H1 (cell line): Measurements from ENCODE around the gene TMPRSS12. TPM values are rescaled to one million over a fixed set of nuclear protein-coding genes. Genes with fewer than 3 reads are reported as not detected.

Source experiments
- CTCF ChIA-PET: fragments of 300-600 bp; sonication (Branson Sonifier 250); formaldehyde crosslinking; loops from one replicate; lab custom pipeline; 2021; ENCODE audit not compliant: partially characterized antibody; lab: Charles Lee
- POLR2A ChIA-PET: fragments of 300-600 bp; sonication (Branson Sonifier 250); formaldehyde crosslinking; loops from one replicate; lab custom pipeline; 2021; ENCODE audit warnings: inconsistent platforms; ENCODE audit not compliant: partially characterized antibody; lab: Charles Lee
- DNase-seq, 2 experiments: peaks; one replicate each; pipeline versions ENCODE4 v3.0.0 to v3.0.0-alpha.2; 2010 to 2022; ENCODE audit warnings: low spot score in 2 of 2, low read depth in 1 of 2, mixed read lengths in 1 of 2
- FAIRE-seq: peaks from 2 replicates; lab custom pipeline; 2011; peaks lifted over from hg19 to GRCh38; lab: Jason Lieb, UNC
- H2AFZ ChIP-seq: 2 replicates; pipeline ENCODE4 v1.8.1; 2012; ENCODE audit warnings: low read length, inconsistent platforms
- H2AK5ac ChIP-seq: 2 replicates; pipeline ENCODE4 v1.6.1; 2013; ENCODE audit warnings: low read depth, low read length
- H2BK120ac ChIP-seq: replicated peaks from 2 replicates; pipeline ENCODE3; 2013; ENCODE audit warnings: low read depth, low read length, inconsistent platforms
- H2BK12ac ChIP-seq: 2 replicates; pipeline ENCODE4 v1.6.1; 2013; ENCODE audit warnings: low read depth, low read length
- H2BK15ac ChIP-seq: 2 replicates; pipeline ENCODE4 v1.6.1; 2013; ENCODE audit warnings: low read length
- H2BK20ac ChIP-seq: 2 replicates; pipeline ENCODE4 v1.6.1; 2013; ENCODE audit warnings: low read length
- H2BK5ac ChIP-seq: 2 replicates; pipeline ENCODE4 v1.6.1; 2013; ENCODE audit warnings: low read depth, low read length
- H3K14ac ChIP-seq: 2 replicates; pipeline ENCODE4 v1.6.1; 2013; ENCODE audit warnings: inconsistent platforms; ENCODE audit not compliant: insufficient read length
- H3K18ac ChIP-seq: 2 replicates; pipeline ENCODE4 v1.6.1; 2013; ENCODE audit warnings: low read length; ENCODE audit errors: extremely low read depth
- H3K23ac ChIP-seq: 2 replicates; pipeline ENCODE4 v1.6.1; 2013; ENCODE audit warnings: inconsistent platforms; ENCODE audit not compliant: insufficient read length
- H3K23me2 ChIP-seq: 2 replicates; pipeline ENCODE4 v1.6.1; 2013; ENCODE audit warnings: low read depth, low read length
- H3K27ac ChIP-seq: 2 replicates; pipeline ENCODE4 v1.6.1; 2011; ENCODE audit warnings: low read depth, low read length, inconsistent platforms
- H3K27me3 ChIP-seq, 4 experiments: replicated peaks in 1 of 4; 1 replicate in 1 of 4; 2 replicates in 3 of 4; pipeline versions ENCODE4 v1.6.1 to v1.8.1; 2011 to 2013; ENCODE audit warnings: low read length in 3 of 4, mild to moderate bottlenecking in 3 of 4, inconsistent platforms in 2 of 4, mixed read lengths in 2 of 4, moderate library complexity in 1 of 4; ENCODE audit not compliant: control insufficient read depth in 3 of 4, insufficient read depth in 3 of 4; ENCODE audit errors: extremely low read depth in 1 of 4
- H3K36me3 ChIP-seq, 4 experiments: 2 replicates each; pipeline versions ENCODE4 v1.6.1 to v1.8.1; 2011 to 2013; ENCODE audit warnings: mild to moderate bottlenecking in 4 of 4, low read length in 3 of 4, moderate library complexity in 2 of 4, control low read depth in 1 of 4, inconsistent platforms in 1 of 4; ENCODE audit not compliant: insufficient read depth in 4 of 4, control insufficient read depth in 2 of 4
- H3K4ac ChIP-seq: replicated peaks from 2 replicates; pipeline ENCODE3; 2013; ENCODE audit warnings: low read length, low read depth, mixed read lengths, inconsistent platforms; ENCODE audit not compliant: insufficient read length
- H3K4me1 ChIP-seq, 4 experiments: replicated peaks in 1 of 4; 1 replicate in 1 of 4; 2 replicates in 3 of 4; pipeline versions ENCODE4 v1.6.1 to v1.8.1; 2011 to 2013; ENCODE audit warnings: low read length in 3 of 4, inconsistent platforms in 2 of 4, mixed read lengths in 1 of 4; ENCODE audit not compliant: insufficient read depth in 4 of 4, control insufficient read depth in 3 of 4
- H3K4me2 ChIP-seq, 2 experiments: 2 replicates each; pipeline versions ENCODE4 v1.6.1 to v1.8.1; 2011 to 2013; ENCODE audit warnings: low read depth in 2 of 2, low read length in 2 of 2, control low read depth in 1 of 2, inconsistent platforms in 1 of 2, mild to moderate bottlenecking in 1 of 2; ENCODE audit not compliant: insufficient read depth in 1 of 2
- H3K4me3 ChIP-seq, 4 experiments: fragments of 200-600, 300-600 bp in 1 of 4; sonication (generic), shearing (Covaris generic), sonication (Bioruptor Twin) in 1 of 4; 2 replicates each; pipeline versions ENCODE4 v1.5.1 to v1.8.1; 2011 to 2016; ENCODE audit warnings: low read length in 4 of 4, low read depth in 3 of 4, control low read depth in 2 of 4, inconsistent platforms in 2 of 4, mild to moderate bottlenecking in 2 of 4, mixed read lengths in 1 of 4, moderate library complexity in 1 of 4; ENCODE audit not compliant: insufficient read depth in 2 of 4; ENCODE audit errors: extremely low read depth in 1 of 4
- H3K56ac ChIP-seq: replicated peaks from 2 replicates; pipeline ENCODE3; 2013; ENCODE audit warnings: low read depth, mild to moderate bottlenecking, mixed read lengths, low read length, inconsistent platforms; ENCODE audit not compliant: insufficient read length
- H3K79me1 ChIP-seq: 2 replicates; pipeline ENCODE4 v1.6.1; 2013; ENCODE audit warnings: low read depth, low read length, control low read depth
- H3K79me2 ChIP-seq, 2 experiments: 2 replicates each; pipeline versions ENCODE4 v1.6.1 to v1.8.1; 2012 to 2013; ENCODE audit warnings: low read length in 2 of 2, mild to moderate bottlenecking in 2 of 2, inconsistent platforms in 1 of 2; ENCODE audit not compliant: insufficient read depth in 2 of 2, control insufficient read depth in 1 of 2
- H3K9ac ChIP-seq, 4 experiments: replicated peaks in 1 of 4; 1 replicate in 1 of 4; 2 replicates in 3 of 4; pipeline versions ENCODE4 v1.6.1 to v1.8.1; 2011 to 2013; ENCODE audit warnings: low read depth in 3 of 4, low read length in 3 of 4, control low read depth in 2 of 4, mild to moderate bottlenecking in 2 of 4, moderate library complexity in 2 of 4, inconsistent platforms in 1 of 4; ENCODE audit errors: extremely low read depth in 1 of 4
- H3K9me3 ChIP-seq, 2 experiments: 2 replicates each; pipeline versions ENCODE4 v1.6.1 to v1.8.1; 2012 to 2013; ENCODE audit warnings: mild to moderate bottlenecking in 2 of 2, moderate library complexity in 2 of 2, control low read depth in 1 of 2, inconsistent platforms in 1 of 2, low read depth in 1 of 2, low read length in 1 of 2, mixed read lengths in 1 of 2; ENCODE audit not compliant: insufficient read depth in 2 of 2
- H4K20me1 ChIP-seq, 2 experiments: replicated peaks in 1 of 2; 2 replicates each; pipeline versions ENCODE3 to v1.8.1; 2011 to 2013; ENCODE audit warnings: inconsistent platforms in 2 of 2, low read length in 2 of 2, mild to moderate bottlenecking in 1 of 2; ENCODE audit not compliant: insufficient read depth in 2 of 2, control insufficient read depth in 1 of 2
- H4K5ac ChIP-seq: 2 replicates; pipeline ENCODE4 v1.6.1; 2013; ENCODE audit warnings: low read length, low read depth, mixed read lengths, inconsistent platforms; ENCODE audit not compliant: insufficient read length
- H4K8ac ChIP-seq: 2 replicates; pipeline ENCODE4 v1.8.0; 2013; ENCODE audit warnings: mild to moderate bottlenecking, moderate library complexity, low read length, inconsistent platforms; ENCODE audit not compliant: insufficient read depth; ENCODE audit errors: extremely low read depth
- H4K91ac ChIP-seq: replicated peaks from 2 replicates; pipeline ENCODE3; 2013; ENCODE audit warnings: low read length, mixed read lengths, inconsistent platforms; ENCODE audit not compliant: insufficient read length
- GTF2F1 ChIP-seq: IDR thresholded peaks from 2 replicates; pipeline ENCODE4 v1.6.1; 2012; ENCODE audit warnings: low read depth, low read length, improper control_type of control experiment, borderline replicate concordance
- USF2 ChIP-seq: IDR thresholded peaks from 2 replicates; pipeline ENCODE4 v1.6.1; 2011; ENCODE audit warnings: low read length, improper control_type of control experiment
- WGBS, 2 experiments: shearing (Covaris generic) in 1 of 2; methylation state at CpG; one replicate each; pipeline versions ENCODE4 v1.1.6 to v1.1.7; 2013 to 2015; ENCODE audit warnings: low lambda C conversion rate in 2 of 2, mixed read lengths in 2 of 2, inconsistent platforms in 1 of 2, low coverage in 1 of 2, missing lambda C conversion rate in 1 of 2; ENCODE audit not compliant: insufficient replicate concordance in 2 of 2, insufficient coverage in 1 of 2, insufficient read length in 1 of 2; ENCODE audit errors: extremely low coverage in 1 of 2, missing lambda C conversion rate in 1 of 2; 5-methylcytosine and 5-hydroxymethylcytosine counted together
- polyA plus RNA-seq, 7 experiments: library from polyadenylated mRNA; depleted of rRNA in 3 of 7; stranded (reverse) in 5 of 7; unstranded in 2 of 7; fragments of >200 nt in 5 of 7; fragments of 200-250 nt in 2 of 7; gene quantifications; 1 replicate in 5 of 7; 2 replicates in 1 of 7; 4 replicates in 1 of 7; pipeline versions ENCODE4 v1.2.1 to v1.2.3, GENCODE V29; 2011 to 2013; ENCODE audit warnings: missing spikeins in 2 of 7, mixed read lengths in 2 of 7
- total RNA-seq: library from RNA; stranded (reverse); fragmentation: NEBNext Ultra II Directional; extraction: Animal tissue kit (Norgen Biotek cat#: 25700); gene quantifications from 2 replicates; pipeline ENCODE4 v1.2.1, GENCODE V29; 2021

Gene TMPRSS12
- total and polyA plus RNA-seq, 2 of the 8 experiments (the other 6 are each of a cell fraction or from before 2014, with no cell fraction given), result not detected

DNA sequence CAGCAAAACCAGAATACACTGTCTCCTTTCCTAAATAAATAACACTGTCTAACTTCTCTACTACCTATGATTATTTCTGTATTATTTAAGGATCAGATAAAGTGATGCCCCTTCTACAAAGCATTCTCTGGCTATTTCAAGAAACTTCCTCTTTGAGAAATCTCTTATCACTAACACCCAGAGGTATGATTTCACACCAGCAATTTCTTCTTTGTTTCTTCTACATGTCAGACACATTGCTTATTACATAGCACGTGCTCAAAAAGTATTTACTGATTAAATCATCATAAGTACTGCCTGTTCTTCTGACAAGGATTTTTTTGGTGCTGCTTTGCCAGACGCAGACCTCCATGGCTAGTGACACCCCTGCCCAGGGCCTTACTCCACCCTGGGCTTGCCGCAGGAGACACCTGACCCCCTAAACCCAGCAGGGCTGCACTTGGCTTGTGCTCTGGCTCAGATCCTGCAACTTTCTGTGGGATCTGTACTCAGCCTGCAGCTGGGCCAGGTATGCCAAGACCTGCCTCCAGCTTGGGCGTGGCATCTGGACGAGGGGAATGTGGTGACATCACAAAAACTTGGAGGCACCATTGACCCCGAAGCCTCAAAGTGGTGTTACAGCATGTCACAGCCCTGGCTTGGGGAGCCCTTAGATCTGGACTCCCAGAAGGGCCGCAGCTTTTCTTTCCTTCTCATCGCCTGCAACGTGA is 94.2 kb downstream of the TMPRSS12 start:
- no peak overlapping the region for H3K4me3 ChIP-seq
- no peaks in the 10 kb centered on the region for H3K79me2 ChIP-seq
- H2BK5ac ChIP-seq, result no peak overlapping the region
- no peak overlapping the region for H3K4ac ChIP-seq
- H2AFZ ChIP-seq, result no peak overlapping the region
- H3K23me2 ChIP-seq, result no peaks in the 10 kb centered on the region
- no peaks in the 10 kb centered on the region for H4K20me1 ChIP-seq
- no peak overlapping the region for H3K56ac ChIP-seq
- no peak overlapping the region for H4K5ac ChIP-seq
- H3K36me3 ChIP-seq, result no peaks in the 10 kb centered on the region
- no peak overlapping the region for H3K27ac ChIP-seq
- POLR2A ChIA-PET, result no interaction called here
- no peak overlapping the region for H3K18ac ChIP-seq
- no peak overlapping the region for H2BK120ac ChIP-seq
- H3K27me3 ChIP-seq, result no peaks in the 10 kb centered on the region
- H4K8ac ChIP-seq, result no peak overlapping the region
- no peaks in the 10 kb centered on the region for H3K79me1 ChIP-seq
- H2BK12ac ChIP-seq, result no peak overlapping the region
- no peak overlapping the region for H3K9ac ChIP-seq
- no peak overlapping the region for H3K14ac ChIP-seq
- no peak overlapping the region for H2AK5ac ChIP-seq
- no peaks in the 10 kb centered on the region for H3K4me1 ChIP-seq
- FAIRE-seq (no peak), DNase-seq (no peak)
- WGBS, 2 experiments, result 86% methylated on average over 9 of the region's 9 CpGs; no CpG with 5 or more reads in 1 of the 2 experiments
- H3K9me3 ChIP-seq, result no peaks in the 10 kb centered on the region
- H2BK15ac ChIP-seq, result 0 out of 2 replicates have a peak overlapping the region, but pooled peaks have one; percentile 47
- CTCF ChIA-PET, result interaction anchor here (1.1 kb wide), 1 partner anchor 112 kb away, joined by 3 read pairs; no protein-coding TSS in a partner anchor
- no peak for TF ChIP-seq USF2
- TF ChIP-seq GTF2F1, result no peak
- no peak overlapping the region for H2BK20ac ChIP-seq
- no peak overlapping the region for H4K91ac ChIP-seq
- H3K23ac ChIP-seq, result no peak overlapping the region
- no peak overlapping the region for H3K4me2 ChIP-seq
